IPS-15b (cell line): ENCODE results near the gene LCE4A.

Experiments
- H3K27me3 ChIP-seq: one replicate; pipeline ENCODE4 v1.6.1; 2013; ENCODE audit warnings: low read length; ENCODE audit not compliant: control insufficient read depth, insufficient read depth
- H3K36me3 ChIP-seq: one replicate; pipeline ENCODE4 v1.6.1; 2013; ENCODE audit warnings: low read length; ENCODE audit not compliant: control insufficient read depth, insufficient read depth
- H3K4me1 ChIP-seq: one replicate; pipeline ENCODE4 v1.6.1; 2013; ENCODE audit warnings: mild to moderate bottlenecking, low read length; ENCODE audit not compliant: control insufficient read depth, insufficient read depth
- H3K4me3 ChIP-seq: one replicate; pipeline ENCODE4 v1.5.1; 2013; ENCODE audit warnings: low read depth, low read length
- H3K9ac ChIP-seq: one replicate; pipeline ENCODE4 v1.6.1; 2013; ENCODE audit warnings: low read depth, mild to moderate bottlenecking, low read length
- H3K9me3 ChIP-seq: one replicate; pipeline ENCODE4 v1.6.1; 2013; ENCODE audit warnings: mild to moderate bottlenecking, low read length; ENCODE audit not compliant: control insufficient read depth, insufficient read depth

The LCE4A gene

DNA sequence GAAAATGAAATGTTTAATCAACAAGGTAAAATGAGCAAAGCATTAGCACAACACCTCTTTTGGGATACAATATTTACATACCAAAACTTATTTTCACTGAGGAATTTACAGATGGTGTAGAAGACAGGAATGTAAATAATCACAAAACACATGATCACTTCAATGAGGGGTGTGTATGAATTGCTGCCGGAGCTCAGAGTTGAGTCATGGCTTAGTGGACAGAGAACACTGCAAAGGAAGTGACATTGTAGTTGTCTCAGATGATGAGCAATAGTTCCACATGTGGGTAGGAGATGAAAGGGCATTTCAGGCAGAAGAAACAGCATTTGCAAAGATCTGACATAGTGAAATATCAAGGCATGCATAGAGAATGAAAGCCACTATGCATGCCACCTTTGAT, 44.3 kb downstream of the LCE4A start:
- Histone ChIP-seq H3K36me3 (no peaks in the 10 kb centered on the region), H3K27me3 (no peaks in the 10 kb centered on the region), H3K9me3 (peaks cover 14% of the 10 kb centered on the region), H3K9ac (no peak overlapping the region), H3K4me3 (no peak overlapping the region), H3K4me1 (no peaks in the 10 kb centered on the region)

DNA sequence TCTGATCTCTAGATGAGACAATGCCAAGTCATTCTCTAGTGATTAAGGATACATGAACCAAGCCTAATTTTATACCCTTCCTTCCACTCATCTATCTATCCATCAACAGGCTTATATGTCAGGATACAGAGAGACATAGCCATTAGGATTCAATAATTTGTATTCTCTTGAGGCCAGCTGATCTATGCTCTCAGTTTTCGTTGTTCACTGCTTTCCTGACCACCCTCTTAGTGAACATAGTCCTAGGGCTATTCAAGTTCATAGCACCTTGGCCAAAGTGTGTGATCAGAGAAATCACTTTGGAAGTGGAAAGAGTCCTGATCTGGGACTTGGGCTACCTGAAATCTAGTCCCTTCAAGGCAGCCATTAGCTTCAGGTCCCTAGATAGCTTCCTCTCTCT, 45.6 kb downstream of the LCE4A start:
- H3K9ac ChIP-seq: no peak overlapping the region
- no peaks in the 10 kb centered on the region for H3K27me3 ChIP-seq
- no peak overlapping the region for H3K4me3 ChIP-seq
- H3K9me3 ChIP-seq: peaks cover 21% of the 10 kb centered on the region
- H3K4me1 ChIP-seq: no peaks in the 10 kb centered on the region
- no peaks in the 10 kb centered on the region for H3K36me3 ChIP-seq

DNA sequence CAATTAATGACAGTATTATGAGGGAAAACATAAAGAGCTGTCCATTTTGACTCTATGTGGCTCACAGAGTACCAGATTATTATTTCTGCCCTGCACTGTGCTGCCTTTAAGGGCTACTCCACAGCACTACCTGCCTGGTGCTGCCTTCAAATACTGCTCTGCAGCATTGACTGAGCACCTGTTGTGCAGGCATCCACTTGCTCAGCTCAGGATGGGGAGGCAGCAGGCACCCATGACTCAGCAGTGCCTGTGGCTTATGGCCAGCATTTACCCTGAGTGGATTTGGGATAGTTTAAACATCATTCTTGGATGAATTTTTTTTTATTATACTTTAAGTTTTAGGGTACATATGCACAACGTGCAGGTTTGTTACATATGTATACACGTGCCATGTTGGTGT, 48.9 kb downstream of the LCE4A start:
- no peaks in the 10 kb centered on the region for H3K36me3 ChIP-seq
- no peak overlapping the region for H3K4me3 ChIP-seq
- H3K9ac ChIP-seq: no peak overlapping the region
- H3K4me1 ChIP-seq: no peaks in the 10 kb centered on the region
- peaks cover 36% of the 10 kb centered on the region for H3K9me3 ChIP-seq
- no peaks in the 10 kb centered on the region for H3K27me3 ChIP-seq

DNA sequence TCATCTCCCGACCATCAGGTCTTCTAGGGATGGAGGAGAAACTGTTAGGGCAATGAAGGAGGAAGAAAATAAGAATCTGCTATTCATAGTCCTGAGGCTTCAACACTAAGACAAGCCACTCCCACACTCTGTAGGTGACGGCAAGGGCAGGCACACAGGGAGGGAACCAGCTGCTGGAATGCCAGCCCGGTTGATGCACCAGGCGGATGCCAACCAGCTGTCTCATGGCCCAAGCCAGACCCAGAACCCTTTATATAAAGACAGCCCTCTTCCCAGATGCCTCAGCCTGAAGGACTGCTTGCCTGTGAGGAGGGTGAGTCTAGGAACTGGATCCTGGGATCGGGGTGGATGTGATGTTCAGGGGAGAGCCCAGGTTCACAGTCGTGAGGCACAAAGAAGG, 49.8 kb downstream of the LCE4A start, which contains the start of gene KPRP:
KPRP (plus strand) TSS at position 279 of the 400 bp plus-strand sequence. CDS start 1,564 bp downstream, outside the sequence.
- Histone ChIP-seq H3K4me1 (no peaks in the 10 kb centered on the region), H3K36me3 (no peaks in the 10 kb centered on the region), H3K4me3 (no peak within 1 kb of the TSS), H3K9me3 (peaks cover 40% of the 10 kb centered on the region), H3K9ac (no peak within 1 kb of the TSS), H3K27me3 (no peaks in the 10 kb centered on the region)

DNA sequence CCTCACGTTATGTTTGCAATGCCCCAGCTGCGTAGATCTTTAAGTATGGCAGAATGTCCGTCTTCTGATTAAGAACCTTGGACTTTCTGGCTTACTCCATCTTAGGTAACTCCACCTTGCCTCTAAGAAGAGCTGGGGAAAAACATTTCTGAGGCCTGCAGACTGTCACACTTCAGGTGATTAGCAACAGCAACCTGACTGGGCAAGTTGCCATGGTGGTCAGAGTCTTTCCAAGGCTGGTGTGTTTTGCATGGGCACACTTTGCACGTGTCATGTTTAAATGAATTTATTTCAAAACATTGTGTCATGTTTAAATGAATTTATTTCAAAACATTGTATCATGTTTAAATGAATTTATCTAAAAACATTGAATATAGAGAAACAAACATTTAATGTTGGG, 50.7 kb downstream of the LCE4A start:
- no peaks in the 10 kb centered on the region for H3K27me3 ChIP-seq
- H3K9ac ChIP-seq: no peak overlapping the region
- H3K4me1 ChIP-seq: no peaks in the 10 kb centered on the region
- peaks cover 36% of the 10 kb centered on the region for H3K9me3 ChIP-seq
- no peaks in the 10 kb centered on the region for H3K36me3 ChIP-seq
- H3K4me3 ChIP-seq: no peak overlapping the region
